Stimulated activated CD8-positive, alpha-beta memory T cell treated with anti-CD3 and anti-CD28 coated beads, Interleukin-4, amount 100 ng/mL, for 1 hour (primary cell): Measurements from ENCODE around the gene TNS1.

Source experiments
- DNase-seq, 2 donors: peaks; one replicate each; pipeline ENCODE4 v3.0.0-alpha.2; 2020; ENCODE audit warnings: low read depth in 2 of 2, low spot score in 1 of 2

Gene TNS1

DNA sequence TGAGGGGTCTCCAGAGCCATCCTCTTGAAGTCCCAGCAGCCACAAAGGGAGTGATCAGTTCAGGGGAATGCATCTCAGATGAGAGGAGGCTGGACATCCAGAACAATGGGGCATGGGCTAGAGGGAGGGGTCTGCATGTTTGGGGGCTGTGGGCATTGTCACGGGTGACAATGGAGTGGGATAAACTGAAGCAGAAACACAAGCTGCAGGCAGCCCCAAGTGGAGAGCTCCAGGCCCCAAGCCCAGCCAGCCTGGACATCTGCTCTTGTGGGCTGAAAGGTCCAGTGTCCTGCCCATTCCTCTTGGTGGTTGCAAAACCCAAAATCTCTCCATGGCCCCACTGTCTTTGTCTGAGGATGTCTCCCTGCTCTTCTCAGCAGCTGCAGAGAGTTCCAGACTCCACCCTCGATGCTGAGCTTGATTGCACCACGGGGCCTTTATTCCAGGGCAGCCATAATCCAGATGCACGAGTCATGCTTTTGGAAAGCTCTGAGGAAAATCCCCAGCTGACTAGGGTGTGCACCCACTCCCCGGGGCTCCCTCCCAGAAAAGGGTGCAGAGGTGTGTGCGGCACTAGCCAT, 149.4 kb downstream of the TNS1 start:
- no peak for DNase-seq

DNA sequence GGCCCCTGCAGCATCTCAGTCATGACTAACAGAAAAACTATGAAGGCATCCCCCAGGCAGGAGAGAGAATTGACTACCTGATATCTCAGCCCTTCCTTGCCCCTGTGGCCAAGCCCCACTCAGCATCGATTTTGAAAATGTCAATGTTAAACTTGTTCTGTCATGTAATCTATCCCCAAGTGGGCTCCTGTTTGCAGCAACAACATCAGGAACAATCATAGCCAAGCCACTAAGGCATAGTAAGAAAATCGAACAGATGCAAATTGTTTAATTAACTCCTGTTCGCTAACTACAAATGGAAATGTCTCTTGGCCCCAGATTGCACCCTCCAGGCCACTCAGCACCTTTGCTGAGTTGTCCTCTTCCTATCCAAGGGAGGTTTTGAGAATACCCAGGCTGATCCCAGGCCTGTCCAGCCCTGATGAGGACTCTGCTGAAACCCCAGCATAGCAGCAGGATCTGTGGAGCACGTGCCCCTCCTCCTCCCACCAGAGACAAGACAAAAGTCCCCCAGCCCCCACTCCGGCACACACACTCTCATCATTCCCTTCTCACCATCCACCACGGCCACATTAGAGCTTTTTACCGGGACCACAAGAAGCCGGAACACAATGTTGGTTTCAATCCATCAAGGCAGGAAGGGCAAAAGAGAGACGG, 150.1 kb downstream of the TNS1 start:
- no peak for DNase-seq

DNA sequence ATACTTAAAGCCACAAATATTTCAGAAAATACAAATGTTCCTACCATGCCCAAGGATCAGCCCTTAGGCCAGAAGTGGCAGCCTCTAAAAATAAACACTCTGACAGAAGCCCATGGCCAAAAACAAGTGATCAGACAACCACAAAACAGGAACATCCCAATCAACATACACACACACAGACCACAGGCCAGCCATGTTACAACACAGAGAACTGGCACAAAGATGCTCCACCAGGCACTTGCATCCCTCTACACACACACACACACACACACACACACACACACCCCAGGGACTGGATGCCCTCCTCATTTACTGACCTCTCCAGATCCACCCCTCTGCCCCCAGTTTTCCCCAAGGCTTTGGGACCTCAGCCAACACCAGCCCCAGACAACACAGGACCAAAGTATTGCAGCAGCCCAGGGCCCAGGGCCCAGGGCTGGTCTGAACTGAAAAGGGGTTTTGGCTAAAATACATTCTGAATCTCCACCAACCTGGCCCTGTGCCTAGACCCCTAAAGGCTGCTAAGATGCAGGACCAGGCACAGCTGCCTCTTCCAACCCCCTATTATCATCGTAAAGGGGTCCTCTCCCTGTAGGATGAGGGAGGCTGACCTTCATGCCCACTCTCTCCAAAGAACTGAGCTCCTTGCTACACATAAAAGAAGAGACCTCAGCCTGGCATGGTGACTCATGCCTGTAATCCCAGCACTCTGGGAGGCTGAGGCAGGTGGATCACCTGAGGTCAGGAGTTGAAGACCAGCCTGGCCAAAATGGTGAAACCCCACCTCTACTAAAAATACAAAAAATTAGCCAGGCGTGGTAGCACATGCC, 151.4 kb downstream of the TNS1 start:
- no peak for DNase-seq

DNA sequence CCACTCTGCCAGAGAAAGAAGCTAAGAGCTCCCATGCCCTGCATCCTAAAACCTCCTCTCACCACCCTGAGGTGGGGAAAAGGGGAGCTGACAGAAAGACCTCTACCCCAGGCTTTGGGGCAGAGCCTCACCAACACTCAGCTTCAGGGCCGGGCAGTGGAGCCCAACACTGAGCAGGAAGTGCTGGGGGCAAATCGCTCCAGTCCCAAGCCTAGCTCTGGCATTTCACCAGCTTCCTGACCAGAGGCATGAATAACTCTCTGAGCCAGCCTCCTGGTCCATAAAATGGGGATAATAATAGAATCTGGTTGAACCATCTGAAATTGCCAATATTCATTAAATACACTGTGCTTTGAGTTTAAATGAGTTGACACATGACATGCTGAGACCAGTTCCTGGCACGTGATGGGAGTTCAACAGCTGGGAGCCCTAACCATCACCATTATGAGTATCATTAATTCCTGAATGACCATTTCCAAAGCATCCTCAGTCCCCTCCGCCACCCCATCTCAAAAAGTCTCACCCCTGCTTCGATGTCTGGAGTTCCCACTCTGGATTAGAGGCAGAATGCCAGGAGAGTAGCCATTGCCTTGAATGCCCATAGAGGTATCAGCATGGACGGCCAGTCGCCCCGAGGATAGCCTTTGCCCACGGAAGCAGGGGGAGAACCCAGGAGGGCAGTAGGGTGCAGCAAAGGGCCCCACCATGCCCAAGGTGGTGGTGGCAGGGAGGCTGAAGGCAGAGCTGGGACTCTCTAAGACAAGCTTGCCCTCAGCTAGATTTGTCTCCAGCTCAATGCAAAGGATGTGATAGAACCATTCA, 153.4 kb downstream of the TNS1 start:
- no peak for DNase-seq

DNA sequence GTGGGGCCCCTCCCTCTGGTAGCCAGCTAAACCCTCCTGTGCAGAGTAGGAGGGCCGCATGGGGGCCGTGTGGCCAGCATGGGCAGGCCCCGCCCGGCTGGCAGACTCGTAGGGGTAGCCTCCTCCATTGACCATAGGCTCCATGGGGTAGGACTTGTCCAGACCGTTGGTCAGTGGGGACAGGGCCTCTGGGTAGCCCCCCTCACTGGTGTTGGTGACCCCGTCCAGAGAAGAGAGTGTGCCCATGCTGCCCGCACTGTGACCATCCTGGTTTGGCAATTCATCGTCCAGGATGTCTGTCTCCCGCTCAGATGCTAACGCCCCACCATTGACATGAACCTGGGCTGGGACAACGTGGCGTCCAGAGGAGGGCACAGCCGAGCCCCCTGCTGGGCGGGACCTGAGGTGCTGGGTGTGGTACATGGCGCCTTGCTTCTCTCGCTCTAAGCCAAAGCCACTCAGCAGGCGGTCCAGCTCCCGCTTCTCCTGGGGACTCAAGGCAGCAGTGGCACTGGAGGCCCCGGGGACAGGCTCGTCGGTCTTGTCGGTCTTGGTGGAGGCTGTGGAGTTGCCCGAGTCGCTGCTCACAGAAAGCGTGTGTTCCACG, 154.3 kb downstream of the TNS1 start:
- DNase-seq, result no peak

DNA sequence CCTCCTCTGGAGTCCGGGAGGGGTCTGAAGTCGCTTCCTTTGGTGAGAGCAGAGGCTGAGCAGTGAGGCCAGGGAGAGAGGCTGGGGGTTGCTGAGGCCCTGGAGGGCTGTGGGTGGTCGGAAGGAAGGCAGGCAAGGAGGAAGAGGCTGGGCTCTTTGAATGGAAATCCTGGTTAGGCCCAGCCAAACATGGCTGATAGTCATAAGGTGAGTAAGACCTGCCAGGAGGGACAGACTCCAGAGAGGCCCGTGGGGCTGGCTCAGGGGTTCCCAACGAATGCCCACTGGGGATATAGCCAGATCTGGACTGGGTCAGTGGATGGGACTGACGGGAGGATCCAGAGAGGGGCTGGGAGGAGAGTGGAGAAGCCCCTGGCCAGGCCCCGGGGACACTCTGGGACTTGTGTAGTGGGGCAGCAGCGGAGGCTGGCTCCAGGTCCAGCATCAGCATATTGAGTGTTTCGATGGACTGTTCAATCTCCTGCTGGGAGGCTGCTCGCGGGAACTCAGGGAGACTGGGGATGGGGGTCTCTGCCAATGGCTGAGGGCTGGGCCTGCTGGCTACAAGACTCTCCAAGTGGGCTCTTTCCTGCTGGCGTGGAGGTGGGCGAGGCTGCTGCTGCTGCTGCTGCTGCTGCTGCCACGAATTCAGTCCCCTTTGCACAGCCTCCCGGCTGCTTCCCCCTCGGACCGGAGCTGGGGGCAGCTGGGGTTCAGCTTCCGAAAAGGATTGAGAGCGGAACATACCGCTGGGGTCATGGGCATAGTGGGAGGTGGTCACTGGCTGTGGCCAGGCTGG, 155.0 kb downstream of the TNS1 start:
- no peak for DNase-seq

DNA sequence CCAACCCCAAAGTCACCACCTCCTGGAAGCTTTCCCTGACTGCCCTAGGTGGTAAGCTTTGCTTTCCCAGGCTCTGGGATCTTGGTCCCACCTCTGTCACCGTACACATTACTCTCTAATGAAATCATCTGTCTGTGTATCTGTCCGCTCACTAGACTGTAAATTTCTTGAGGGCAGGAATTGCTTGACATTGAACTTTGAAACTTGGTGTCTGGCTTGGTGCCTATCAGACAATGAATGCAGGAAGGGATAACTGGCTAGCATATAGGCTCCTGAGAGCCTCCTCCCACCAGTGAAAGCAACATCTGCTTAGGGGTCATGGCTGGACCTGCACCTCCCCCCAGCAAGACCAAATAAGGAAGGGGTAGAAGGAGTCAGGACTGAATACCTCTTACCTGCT, 155.7 kb downstream of the TNS1 start:
- DNase-seq, result no peak

DNA sequence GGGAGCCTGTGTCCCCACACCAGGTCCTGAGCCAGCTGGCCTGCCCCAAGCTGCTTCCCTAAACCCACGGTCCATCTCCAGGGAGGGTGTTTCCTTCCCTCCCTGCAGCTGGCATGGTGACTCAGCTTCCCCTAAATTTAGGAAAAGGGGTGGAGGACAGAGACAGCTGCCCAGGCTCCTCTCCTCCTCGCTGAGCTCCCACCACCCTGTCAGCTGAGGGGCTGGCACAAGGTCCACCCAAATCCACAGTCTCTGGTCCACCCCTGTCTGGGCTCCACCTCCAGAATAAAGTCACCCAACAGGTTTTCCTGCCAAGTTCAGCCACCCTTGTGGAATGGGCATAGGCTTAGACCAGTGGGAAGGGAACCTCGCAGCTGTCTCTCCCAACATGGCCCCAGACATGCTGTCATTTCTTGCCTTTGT, 156.5 kb downstream of the TNS1 start:
- DNase-seq, result no peak

DNA sequence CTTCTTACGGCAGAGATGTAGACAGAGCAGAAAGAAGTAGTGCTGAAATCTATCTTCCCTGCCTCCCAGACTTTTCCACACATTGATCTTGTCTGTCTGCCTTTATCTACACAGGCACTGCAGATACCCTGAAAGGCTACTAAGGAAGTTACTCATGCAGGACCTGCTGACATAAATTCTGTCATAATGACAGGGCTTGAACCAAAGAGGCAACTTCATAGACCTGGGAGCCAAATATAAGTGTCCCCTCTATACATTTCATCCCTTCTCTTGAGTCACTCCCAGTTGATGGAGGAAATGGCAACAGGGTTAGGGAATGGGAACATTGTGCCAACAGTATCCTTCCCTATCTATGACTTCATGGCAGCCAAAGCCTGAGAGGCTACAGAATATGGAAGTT, 157.5 kb downstream of the TNS1 start:
- DNase-seq, result no peak

DNA sequence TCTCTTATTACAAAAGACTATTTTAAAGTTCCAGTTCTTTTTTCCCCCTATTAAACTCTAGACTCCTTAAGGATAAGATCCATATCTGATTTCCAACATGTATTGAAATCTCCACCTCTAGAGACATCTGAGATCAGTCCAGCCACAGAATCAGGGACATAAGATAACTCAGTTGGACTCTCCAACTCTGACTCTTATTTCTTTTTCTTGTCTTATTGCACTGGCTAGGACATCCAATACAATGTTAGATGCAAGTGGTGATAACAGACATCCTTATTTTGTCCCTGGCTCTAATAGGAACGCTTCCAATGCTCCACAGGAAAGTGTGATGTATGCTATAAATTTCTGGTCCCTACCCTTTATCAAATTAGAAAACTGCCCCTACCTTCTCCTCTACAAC, 158.1 kb downstream of the TNS1 start:
- no peak for DNase-seq

DNA sequence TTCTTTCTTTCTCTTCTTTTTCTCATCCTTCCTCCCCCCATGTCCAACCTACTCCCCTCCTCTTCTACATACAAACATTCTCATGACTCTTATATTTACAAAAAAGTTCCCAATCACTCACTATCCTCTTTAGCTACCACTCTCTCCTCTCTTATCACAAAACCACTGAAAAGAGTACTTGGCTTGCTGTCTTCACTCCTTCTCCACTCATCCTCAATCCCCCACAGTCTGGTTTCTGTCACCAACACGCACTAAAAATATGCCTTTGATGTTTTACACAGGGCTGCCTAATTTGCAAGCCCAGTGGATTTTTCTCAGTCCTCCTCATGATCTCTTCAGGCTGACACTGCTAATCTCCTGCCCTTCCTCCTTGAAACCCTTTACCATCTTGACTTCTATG, 159.5 kb downstream of the TNS1 start:
- no peak for DNase-seq

DNA sequence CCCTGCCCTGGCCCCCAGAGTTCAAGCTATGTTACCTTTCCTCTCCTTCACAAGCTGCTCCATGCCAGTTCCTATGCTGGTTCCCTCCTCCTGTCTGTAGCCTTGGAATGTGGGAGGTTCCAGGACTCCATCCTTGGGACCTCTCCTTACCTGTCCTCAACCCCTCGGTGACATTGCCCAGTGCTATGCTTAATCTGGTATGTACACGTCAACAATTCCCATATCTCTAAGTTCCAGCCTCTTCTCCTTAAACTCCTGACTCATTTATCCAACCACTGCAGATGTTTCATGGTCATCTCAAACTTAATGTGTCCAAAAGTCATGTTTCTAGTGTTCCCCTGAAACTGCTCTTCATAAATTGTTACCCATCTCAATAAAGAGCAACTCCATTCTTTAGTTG, 160.8 kb downstream of the TNS1 start:
- no peak for DNase-seq

DNA sequence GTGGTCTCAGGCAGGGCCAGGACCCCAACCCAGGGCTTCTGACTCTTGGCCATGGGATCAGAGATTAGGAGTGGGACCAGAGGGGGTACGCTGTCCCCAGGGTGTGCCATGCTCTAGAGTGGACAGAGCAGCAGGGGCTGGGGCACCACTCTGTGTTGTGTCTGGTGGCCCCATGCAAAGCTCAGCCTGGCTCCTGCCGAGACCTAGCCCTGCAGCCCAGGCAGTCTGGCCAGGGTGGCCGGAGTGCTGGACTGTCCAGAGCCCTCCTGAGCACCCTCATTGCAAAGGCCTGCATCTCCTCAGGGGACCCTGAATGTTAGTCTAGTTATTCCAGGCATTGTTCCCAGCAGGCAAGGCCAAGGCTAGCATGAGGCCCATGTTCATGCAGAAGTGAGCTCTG, 162.3 kb downstream of the TNS1 start:
- no peak for DNase-seq

DNA sequence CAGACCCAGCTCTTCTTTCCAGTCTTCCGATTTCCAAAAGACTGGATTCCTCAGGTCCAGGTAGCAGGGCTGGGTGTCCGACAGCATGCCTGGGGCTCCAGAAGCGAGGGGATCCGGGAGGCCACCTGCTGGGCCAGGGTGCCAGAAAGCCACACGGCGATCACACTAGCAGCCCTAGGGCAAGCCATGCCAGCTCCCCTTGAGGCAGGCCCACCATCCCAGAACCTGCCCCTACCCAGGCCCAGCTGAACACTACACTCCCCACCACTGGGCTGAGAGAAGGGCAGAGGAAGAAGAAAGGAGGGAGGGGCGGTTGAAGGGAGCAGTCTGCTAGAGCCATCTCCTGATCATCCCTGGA, 163.1 kb downstream of the TNS1 start:
- DNase-seq, result no peak

DNA sequence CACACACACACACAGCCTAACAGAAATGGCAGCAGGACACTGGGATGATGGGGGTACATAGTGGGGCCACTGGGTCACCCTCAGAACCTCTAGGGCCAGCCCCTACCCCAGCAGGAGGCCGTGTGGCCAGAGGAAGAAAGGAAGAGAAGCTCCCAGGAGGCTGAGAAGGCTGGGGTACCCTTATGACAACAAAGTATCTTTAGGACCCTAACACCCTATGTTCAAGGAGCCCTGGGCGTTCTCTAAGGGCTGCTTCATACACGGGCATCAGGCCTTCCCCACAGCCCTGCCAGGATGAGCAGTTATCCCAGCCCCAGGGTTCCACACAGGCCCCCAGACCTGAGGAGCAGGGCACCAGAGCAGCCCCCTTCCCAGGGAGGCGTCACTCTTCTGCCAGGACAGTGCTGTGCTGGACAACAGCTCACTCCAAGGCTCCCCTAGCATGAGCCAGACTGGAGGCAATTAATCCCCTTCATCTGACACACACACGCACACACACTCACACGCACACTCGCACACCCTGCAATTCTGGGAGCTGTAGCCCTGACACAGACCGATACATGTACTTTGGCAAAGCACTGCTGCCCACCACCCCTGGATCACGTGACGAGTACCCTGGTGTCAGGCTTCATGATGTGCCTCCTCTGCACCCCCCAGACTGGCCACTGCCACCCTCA, 163.6 kb downstream of the TNS1 start:
- DNase-seq, result no peak

DNA sequence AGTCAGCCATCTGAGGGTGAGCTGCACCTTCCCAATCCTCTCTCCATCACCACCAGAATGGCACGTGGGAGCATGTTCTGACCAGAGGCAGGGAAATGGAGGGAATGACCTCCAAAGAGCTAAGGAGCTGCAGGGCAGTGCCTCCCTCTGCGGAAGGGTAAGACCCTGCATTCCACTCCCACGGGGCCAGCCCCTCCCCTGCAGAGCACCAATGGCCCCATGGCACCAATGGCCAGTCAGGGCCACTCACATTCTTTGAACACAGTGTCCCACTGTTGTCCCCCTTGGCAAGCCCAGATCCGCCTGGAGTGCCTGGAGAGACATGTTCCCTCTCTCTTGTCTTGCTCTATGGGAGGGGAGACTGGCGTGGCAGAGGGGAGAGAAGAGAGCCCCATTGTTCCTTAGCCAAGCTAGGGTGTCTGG, 164.4 kb downstream of the TNS1 start:
- no peak for DNase-seq

DNA sequence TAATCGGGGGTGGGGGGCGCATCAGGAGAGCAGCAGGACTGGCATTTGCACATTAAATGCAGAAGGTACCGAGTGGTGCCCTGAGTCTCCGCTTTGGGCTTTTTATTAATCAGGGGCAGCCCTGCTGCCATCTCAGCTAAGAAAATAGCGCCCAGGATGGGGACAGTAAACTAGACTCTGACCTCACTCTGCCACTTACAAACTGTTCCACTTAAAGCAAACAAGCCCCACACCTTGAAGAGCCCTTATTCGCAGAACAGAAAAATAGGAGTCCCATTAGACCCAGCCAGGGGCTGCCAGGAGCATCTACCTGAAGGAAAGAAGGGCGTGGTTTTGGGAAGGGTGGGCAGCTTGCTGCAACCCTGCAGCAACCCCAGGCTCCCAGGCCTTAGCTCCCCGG, 165.3 kb downstream of the TNS1 start:
- no peak for DNase-seq

DNA sequence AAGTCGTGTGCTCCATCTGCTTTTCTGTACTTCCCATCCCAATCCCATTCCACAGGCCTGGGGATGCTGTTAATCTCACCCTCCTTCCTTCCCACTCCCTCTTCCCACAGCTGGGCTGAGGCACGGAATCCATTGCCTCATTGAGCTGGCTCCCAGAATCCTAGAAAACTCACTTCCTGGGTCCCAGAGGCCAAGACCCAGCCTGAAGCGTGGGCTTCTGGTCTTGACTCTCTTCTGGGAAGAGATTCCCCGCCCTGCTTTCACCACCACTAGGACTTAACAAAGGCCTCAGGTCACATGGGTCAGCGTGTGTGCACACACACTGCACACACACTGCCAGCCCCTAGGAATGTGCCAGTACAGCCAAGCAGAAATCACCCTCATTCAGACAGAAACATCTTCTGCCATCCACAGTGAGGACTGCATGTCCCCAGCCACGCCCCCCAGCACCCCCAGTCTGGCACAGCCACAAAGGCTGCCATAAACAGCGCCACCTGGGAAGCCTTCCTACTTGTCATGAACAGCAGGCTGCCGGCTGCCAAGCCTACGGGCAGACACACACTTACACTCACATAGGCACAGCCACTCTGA, 165.8 kb downstream of the TNS1 start:
- DNase-seq, result no peak
